Glomerular visceral epithelial cell (primary cell): ENCODE measurements around the gene PTPDC1.
A peak's percentile ranks its signal among the peaks of the same experiment; 100 is the strongest.

Experiments
- DNase-seq: peaks from one replicate; pipeline ENCODE4 v3.0.0-alpha.2; 2016; ENCODE audit errors: extremely low spot score

PTPDC1 gene

DNA sequence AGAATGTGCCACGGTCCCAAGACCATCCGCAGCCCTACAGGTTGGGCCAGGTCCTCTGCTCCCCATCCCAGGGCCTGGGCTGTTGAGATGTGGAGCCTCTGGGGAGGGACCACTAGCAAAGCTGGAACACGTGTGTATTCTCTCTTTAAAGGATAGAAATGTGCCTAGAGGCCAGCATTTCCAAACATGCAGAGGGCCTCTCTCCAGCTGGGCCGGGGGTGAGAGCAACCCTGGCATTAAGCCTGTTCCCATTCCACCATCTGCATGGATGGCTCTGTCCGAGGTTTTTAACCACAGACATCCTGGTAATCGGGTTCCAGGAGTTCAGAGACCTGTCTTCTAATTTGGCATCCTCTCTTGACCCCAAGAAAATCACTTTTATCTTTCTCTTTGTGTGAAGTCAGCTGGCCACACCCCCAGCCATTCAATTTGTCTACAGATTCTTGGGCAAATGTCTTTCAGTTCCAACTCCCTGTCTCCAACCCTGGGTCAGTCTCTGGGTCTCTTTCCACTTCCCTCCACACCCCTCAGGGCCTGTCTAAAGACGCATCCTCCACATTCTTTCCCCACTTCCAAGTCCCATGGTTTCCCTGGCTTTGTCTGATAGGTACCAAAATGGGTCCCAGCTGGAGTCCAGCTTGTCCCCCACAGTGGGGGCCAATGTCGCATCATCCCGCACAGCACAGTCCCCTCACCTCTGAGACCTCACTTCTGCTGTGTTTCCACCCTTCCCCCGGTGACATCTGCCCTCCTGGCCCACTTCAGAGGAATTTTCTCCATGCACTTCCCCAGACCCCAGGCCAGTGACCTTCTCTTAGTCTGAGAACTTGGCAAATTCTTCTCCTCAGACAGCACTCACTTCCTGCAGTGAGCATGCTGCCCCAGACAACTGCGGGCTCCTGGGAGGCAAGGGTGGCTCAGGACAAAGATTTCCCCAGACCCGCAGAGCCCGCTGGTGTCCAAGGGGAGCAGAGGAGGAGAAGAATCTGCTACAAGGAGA lies 56.8 kb downstream of the PTPDC1 start:
- peak; percentile 61 for DNase-seq

GRCh38 chr9:94142353-94142752 lies 58.1 kb downstream of the PTPDC1 start:
- no peak for DNase-seq

DNA sequence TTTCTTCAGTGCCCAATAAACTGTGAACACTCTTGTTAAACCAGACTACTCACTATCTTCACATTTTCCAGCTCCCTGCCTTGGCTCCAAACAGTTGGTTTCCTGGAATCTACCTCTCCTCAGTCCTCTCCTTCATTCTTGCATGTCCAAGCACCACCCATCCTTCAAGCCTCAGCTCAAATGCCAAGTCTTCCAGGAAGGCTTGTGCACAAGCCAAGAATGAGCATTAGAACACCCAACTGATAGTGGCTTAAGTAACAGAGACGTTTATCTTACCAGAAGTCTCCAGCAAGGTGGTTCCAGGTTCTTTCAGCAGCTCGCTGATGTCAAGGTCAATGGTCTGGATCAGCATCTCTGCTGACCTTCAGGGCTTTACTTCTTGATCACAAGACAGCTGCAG lies 60.1 kb downstream of the PTPDC1 start:
- DNase-seq: no peak

GRCh38 chr9:94145640-94146039 lies 61.4 kb downstream of the PTPDC1 start:
- no peak for DNase-seq

GRCh38 chr9:94147776-94148175 lies 63.5 kb downstream of the PTPDC1 start:
- no peak for DNase-seq

DNA sequence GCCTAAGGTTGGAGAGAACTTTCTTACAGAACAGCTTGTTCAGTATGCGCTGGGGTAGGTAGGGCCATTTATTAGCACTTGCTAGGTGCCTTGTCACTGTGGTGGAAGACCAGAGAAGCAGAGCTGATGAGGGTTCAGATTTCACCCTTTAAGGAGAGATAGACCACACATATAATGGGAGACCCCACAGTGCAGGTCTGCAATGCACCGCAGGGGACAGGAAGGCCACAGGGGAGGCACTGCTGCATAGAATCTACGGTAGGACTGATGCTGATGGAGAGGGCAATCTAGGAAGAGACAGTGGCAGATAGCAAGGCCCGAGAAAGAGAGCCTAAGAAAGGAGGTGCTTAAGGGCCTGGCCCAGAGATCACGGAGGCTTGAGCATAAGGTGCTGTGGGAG lies 64.2 kb downstream of the PTPDC1 start:
- DNase-seq: no peak

- DNase-seq: no peak
Measured at GRCh38 chr9:94149696-94150095, 65.4 kb downstream of the PTPDC1 start.

- DNase-seq: peak; percentile 42
Measured at GRCh38 chr9:94150279-94150828, 66.1 kb downstream of the PTPDC1 start.

- DNase-seq: no peak
Measured at GRCh38 chr9:94150890-94151650, 66.8 kb downstream of the PTPDC1 start.

DNA sequence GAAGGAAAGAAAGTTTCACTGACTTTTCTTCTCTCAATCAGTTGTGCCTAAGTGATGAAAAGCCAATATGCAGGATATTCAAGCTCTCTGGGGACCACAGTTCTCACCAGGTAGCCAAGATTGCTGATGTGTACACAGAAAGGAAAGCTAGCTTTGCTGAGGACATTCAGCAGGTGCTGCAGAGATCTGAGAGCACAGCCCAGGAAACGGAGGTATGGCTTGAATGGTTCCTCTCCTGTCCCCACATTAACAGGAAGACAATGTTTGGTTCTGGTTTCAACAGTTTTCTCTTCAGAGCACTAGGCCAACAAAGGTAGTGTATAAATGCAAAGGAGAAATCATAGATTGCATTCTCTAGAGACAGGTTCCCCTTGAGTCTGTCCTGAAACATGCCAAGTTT lies 69.6 kb downstream of the PTPDC1 start:
- no peak for DNase-seq

DNA sequence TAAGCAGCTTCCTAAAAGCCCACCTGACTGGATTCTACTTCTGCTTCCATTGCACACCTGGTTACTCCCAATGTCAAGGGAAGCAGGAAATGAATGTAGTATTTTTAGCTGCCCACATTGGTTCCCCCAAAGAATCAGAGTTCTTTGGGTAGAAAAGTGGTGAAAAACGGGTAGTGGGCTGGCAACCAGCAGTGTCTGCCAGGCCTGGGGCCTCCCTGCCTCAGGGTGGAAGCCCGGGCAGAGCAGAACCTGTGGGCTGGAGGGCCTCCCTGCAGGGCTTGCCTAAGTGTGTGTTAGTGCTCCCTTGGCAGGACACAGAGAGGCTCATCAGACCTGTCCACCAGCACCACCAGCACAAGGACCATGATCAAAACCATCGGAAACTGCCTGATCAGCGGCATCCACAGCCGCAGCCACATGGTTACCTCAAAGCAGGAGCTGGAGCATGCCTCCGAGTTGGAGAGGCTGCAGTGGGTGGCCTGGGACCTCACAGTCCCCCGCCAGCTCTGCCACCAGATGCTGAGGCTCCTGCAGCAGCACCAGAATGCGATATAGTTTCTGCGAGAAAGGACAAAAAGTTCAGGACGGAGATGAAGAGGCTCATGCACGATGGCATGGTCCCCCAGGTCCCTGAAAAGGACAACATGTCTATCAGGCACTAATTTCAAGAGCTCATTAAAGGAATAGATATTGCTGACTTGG lies 72.2 kb downstream of the PTPDC1 start:
- no peak for DNase-seq

- peak; percentile 60 for DNase-seq
Measured at GRCh38 chr9:94157050-94157801, 73.0 kb downstream of the PTPDC1 start.
